Lower lobe of right lung (tissue), 2 donors: ENCODE data around the gene PCAT6. TPM values are rescaled to one million over a fixed set of nuclear protein-coding genes. Genes with fewer than 3 reads are reported as not detected.

Experiments used
- ATAC-seq, 2 donors: fragments of 200-7000 bp; cut with Tn5 transposase; one replicate each; pipeline ENCODE4 v1.9.1; 2020 to 2022; ENCODE audit warnings: mild to moderate bottlenecking in 2 of 2, moderate library complexity in 2 of 2
- DNase-seq: peaks from one replicate; pipeline ENCODE4 v3.0.0-alpha.2; 2020
- H3K27ac ChIP-seq: fragments of 200-600 bp; one replicate; pipeline ENCODE4 v1.8.0; 2022
- H3K27me3 ChIP-seq: fragments of 200-600 bp; one replicate; pipeline ENCODE4 v1.8.0; 2022; ENCODE audit warnings: low read depth
- H3K36me3 ChIP-seq: fragments of 200-600 bp; one replicate; pipeline ENCODE4 v1.8.0; 2022; ENCODE audit warnings: mild to moderate bottlenecking
- H3K4me1 ChIP-seq: fragments of 200-600 bp; one replicate; pipeline ENCODE4 v1.8.0; 2022
- H3K4me3 ChIP-seq: fragments of 200-600 bp; one replicate; pipeline ENCODE4 v1.8.0; 2022; ENCODE audit warnings: mild to moderate bottlenecking
- H3K9me3 ChIP-seq: fragments of 200-600 bp; one replicate; pipeline ENCODE4 v1.8.0; 2022
- intact Hi-C: fragments of 100-400 bp; cut with DNase I; formaldehyde crosslinking; loops from one replicate; pipeline ENCODE4 v1.11.0; 2022
- total RNA-seq: library from RNA; stranded (reverse); fragmentation: NEBNext Ultra II Directional; extraction: Animal tissue kit (Norgen Biotek cat#: 25700); gene quantifications from one replicate; pipeline ENCODE4 v1.2.1, GENCODE V29; 2021
- TF ChIP-seq, protein P1 (sequence below): fragments of 200-600 bp; IDR thresholded peaks from one replicate; pipeline ENCODE4 v1.8.0; 2022; ENCODE audit warnings: antibody characterized with exemption, mild to moderate bottlenecking
- donor health status: DM: no; HTN: yes; CAD: no; lungs with severe emphysema.

The PCAT6 gene
- total RNA-seq, 1 donor from 2014 or later = 0.71 TPM

DNA sequence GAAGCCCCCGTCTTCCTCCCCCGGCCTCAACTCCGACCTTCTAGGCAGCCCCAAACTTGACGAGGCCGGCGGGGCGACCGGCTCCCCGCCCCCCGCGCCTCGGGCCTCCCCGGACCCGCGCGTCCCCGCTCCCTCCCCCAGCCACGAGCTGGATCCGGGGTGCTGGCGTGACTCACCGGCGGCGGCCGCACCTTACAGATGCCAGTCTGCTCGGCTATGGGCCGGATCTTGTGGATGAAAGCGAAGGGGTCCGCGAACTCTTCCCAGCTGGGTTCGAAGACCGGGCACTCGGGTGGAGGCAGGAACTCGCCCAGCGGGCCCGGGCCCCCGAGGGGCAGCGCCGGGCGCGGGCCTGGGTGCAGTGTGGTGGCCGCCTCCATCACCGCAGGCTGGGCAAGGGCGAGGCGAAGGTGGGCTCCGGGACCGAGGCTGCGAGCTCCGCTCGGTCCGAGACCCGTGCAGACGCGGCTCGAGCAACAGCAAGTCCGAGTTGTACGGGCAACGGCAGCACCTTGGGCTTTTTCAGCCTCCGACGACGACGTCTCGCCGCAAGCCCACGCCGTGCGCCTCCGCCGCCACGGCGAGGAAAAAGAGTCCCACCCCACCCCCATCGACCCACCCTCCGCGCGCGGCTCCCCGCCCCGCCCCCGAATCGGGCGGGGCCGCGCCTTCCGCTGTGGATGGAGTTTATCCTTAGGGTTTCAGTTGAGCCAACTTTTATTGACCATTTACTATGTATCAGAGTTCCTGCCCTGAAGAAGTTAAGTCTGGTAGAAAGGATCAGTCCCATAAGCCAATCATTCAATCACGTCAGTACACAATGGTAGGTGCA, 2.6 kb upstream of the PCAT6 start, which contains the start of gene KDM5B:
TSS of gene KDM5B (minus strand) at position 496 of the 832 bp plus-strand sequence. CDS start at position 380, 116 bp downstream.
- Histone ChIP-seq H3K4me1 (peaks cover 48% of the 10 kb centered on the region), H3K9me3 (no peaks in the 10 kb centered on the region), H3K4me3 (peak within 1 kb of the TSS; percentile 99), H3K36me3 (no peaks in the 10 kb centered on the region), H3K27ac (peak within 1 kb of the TSS; percentile 90), H3K27me3 (no peaks in the 10 kb centered on the region)
- peak; percentile 78 for DNase-seq
- intact Hi-C loops = no loop called here
- ATAC-seq = peak; percentile 57 to 64
- TF ChIP-seq, protein P1, sequence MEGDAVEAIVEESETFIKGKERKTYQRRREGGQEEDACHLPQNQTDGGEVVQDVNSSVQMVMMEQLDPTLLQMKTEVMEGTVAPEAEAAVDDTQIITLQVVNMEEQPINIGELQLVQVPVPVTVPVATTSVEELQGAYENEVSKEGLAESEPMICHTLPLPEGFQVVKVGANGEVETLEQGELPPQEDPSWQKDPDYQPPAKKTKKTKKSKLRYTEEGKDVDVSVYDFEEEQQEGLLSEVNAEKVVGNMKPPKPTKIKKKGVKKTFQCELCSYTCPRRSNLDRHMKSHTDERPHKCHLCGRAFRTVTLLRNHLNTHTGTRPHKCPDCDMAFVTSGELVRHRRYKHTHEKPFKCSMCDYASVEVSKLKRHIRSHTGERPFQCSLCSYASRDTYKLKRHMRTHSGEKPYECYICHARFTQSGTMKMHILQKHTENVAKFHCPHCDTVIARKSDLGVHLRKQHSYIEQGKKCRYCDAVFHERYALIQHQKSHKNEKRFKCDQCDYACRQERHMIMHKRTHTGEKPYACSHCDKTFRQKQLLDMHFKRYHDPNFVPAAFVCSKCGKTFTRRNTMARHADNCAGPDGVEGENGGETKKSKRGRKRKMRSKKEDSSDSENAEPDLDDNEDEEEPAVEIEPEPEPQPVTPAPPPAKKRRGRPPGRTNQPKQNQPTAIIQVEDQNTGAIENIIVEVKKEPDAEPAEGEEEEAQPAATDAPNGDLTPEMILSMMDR = no peak

- no peaks in the 10 kb centered on the region for H3K36me3 ChIP-seq
- H3K27ac ChIP-seq = peak overlapping the region; percentile 86
- H3K9me3 ChIP-seq = no peaks in the 10 kb centered on the region
- H3K4me1 ChIP-seq = peaks cover 42% of the 10 kb centered on the region
- DNase-seq (no peak), ATAC-seq (no peak)
- peak overlapping the region; percentile 81 for H3K4me3 ChIP-seq
- no peaks in the 10 kb centered on the region for H3K27me3 ChIP-seq
- intact Hi-C loops = no loop called here
- TF ChIP-seq, protein P1 = no peak
These were observed 1.1 kb upstream of the PCAT6 start for GRCh38 chr1:202809597-202810159.

DNA sequence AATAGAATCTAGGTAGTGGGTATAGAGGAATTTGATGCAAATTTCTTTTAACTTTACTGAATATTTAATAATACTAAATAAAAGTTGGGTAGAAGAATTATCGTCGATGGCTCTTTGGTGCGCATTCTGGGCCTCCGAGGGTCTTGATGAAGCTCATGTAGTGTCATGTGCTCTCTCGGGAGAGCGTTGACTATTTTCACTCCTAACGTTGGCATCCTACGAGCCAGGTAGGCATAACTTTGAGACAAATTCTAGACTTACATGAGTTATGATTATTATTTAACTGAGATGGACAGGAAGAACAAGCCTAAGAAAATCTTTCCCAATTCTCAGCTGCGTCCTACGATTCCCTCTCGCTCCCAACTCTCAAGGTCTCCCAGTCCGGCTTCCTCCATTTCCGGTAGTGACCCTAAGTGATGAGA, 550 bp upstream of the PCAT6 start:
- H3K27ac ChIP-seq = peak overlapping the region; percentile 86
- intact Hi-C loops = no loop called here
- TF ChIP-seq, protein P1 = no peak

GRCh38 chr1:202811296-202812175, 782 bp downstream of the PCAT6 start:
- intact Hi-C loops = no loop called here
- H3K27me3 ChIP-seq = no peaks in the 10 kb centered on the region
- peak overlapping the region; percentile 86 for H3K27ac ChIP-seq
- TF ChIP-seq, protein P1 = no peak
- H3K9me3 ChIP-seq = no peaks in the 10 kb centered on the region
- no peak for DNase-seq
- ATAC-seq = peak; percentile 6 to 22
- no peaks in the 10 kb centered on the region for H3K36me3 ChIP-seq
- H3K4me1 ChIP-seq = peaks cover 26% of the 10 kb centered on the region
- H3K4me3 ChIP-seq = peak overlapping the region; percentile 81

More for the DNA sequence above, 550 bp upstream of the PCAT6 start:
- no peak for ATAC-seq
- H3K4me1 ChIP-seq = peaks cover 39% of the 10 kb centered on the region
- H3K36me3 ChIP-seq = no peaks in the 10 kb centered on the region
- peak overlapping the region; percentile 81 for H3K4me3 ChIP-seq
- DNase-seq = no peak
- H3K27me3 ChIP-seq = no peaks in the 10 kb centered on the region
- H3K9me3 ChIP-seq = no peaks in the 10 kb centered on the region
